Measurements from ENCODE around the gene HEATR5A. TPM values are rescaled to one million over a fixed set of nuclear protein-coding genes. Genes with fewer than 3 reads are reported as not detected.

Gene HEATR5A
- polyA plus RNA-seq, 3 donors: 13.1 to 21.0 (median 16.8) TPM

- H4K20me1 ChIP-seq (ENCODE audit: insufficient read depth, low read length): no peaks in the 10 kb centered on the region
- no peak overlapping the region for H3K4me3 Mint-ChIP-seq
- peaks cover 64 to 86% of the 10 kb centered on the region in 2 donors for H3K36me3 Mint-ChIP-seq
Measured at GRCh38 chr14:31307618-31308017, 112.7 kb downstream of the HEATR5A start.

GRCh38 chr14:31307198-31307597 lies 113.2 kb downstream of the HEATR5A start:
- intact Hi-C loops (cut with micrococcal nuclease): loop anchor here in 1 of 2 donors (10.0 kb wide), 1 partner anchor 48 kb away; no protein-coding TSS in a partner anchor
- Histone ChIP-seq H3K4me3 (replicated peaks in 1 of 3; ENCODE audit: low read depth in 2 of 3, low read length in 3 of 3) (no peak overlapping the region), H3K4me2 (replicated peaks; ENCODE audit: extremely low read depth, low read length, poor library complexity, severe bottlenecking) (no peak overlapping the region), H3K9me3 (replicated peaks in 1 of 2; ENCODE audit: control insufficient read depth in 1 of 2, insufficient read depth in 1 of 2, low read length in 2 of 2) (no peaks in the 10 kb centered on the region), H3K27ac (ENCODE audit: low read depth in 1 of 2, low read length in 2 of 2) (no peak overlapping the region), H3K27me3 (ENCODE audit: control insufficient read depth in 2 of 2, insufficient read depth in 2 of 2, low read length in 2 of 2) (no peaks in the 10 kb centered on the region), H4K20me1 (ENCODE audit: insufficient read depth, low read length) (no peaks in the 10 kb centered on the region), H2AFZ (ENCODE audit: insufficient read depth, low read depth, low read length, poor library complexity, severe bottlenecking) (no peak overlapping the region), H3K36me3 (replicated peaks in 1 of 2; ENCODE audit: control insufficient read depth in 1 of 2, insufficient read depth in 2 of 2, low read length in 2 of 2) (peaks cover 67 to 96% of the 10 kb centered on the region in 2 donors), H3K79me2 (ENCODE audit: insufficient read depth, low read length) (no peaks in the 10 kb centered on the region), H3K4me1 (ENCODE audit: control insufficient read depth in 1 of 2, insufficient read depth in 2 of 2, low read length in 2 of 2) (no peaks in the 10 kb centered on the region), H3K9ac (ENCODE audit: insufficient read depth, low read length, poor library complexity, severe bottlenecking) (no peak overlapping the region)
- H3K4me1 Mint-ChIP-seq: no peaks in the 10 kb centered on the region
- no peaks in the 10 kb centered on the region for H3K27me3 Mint-ChIP-seq (ENCODE audit: low read depth in 3 of 3)
- peaks cover 0 to 2% (median 0%) of the 10 kb centered on the region in 7 donors for H3K9me3 Mint-ChIP-seq
- TF ChIP-seq CTCF (IDR thresholded peaks at IDR 0.05): no peak
- no peak overlapping the region for H3K4me3 Mint-ChIP-seq
- no peak for DNase-seq
- H3K36me3 Mint-ChIP-seq: peaks cover 64 to 85% of the 10 kb centered on the region in 2 donors
- no peak overlapping the region for H3K27ac Mint-ChIP-seq

More at GRCh38 chr14:31307618-31308017, 112.7 kb downstream of the HEATR5A start:
- Histone ChIP-seq H3K27ac (ENCODE audit: low read depth in 1 of 2, low read length in 2 of 2) (no peak overlapping the region), H3K9ac (ENCODE audit: insufficient read depth, low read length, poor library complexity, severe bottlenecking) (no peak overlapping the region), H3K4me1 (ENCODE audit: control insufficient read depth in 1 of 2, insufficient read depth in 2 of 2, low read length in 2 of 2) (no peaks in the 10 kb centered on the region), H3K4me3 (replicated peaks in 1 of 3; ENCODE audit: low read depth in 2 of 3, low read length in 3 of 3) (no peak overlapping the region), H3K27me3 (ENCODE audit: control insufficient read depth in 2 of 2, insufficient read depth in 2 of 2, low read length in 2 of 2) (no peaks in the 10 kb centered on the region), H3K9me3 (replicated peaks in 1 of 2; ENCODE audit: control insufficient read depth in 1 of 2, insufficient read depth in 1 of 2, low read length in 2 of 2) (no peaks in the 10 kb centered on the region), H2AFZ (ENCODE audit: insufficient read depth, low read depth, low read length, poor library complexity, severe bottlenecking) (no peak overlapping the region), H3K79me2 (ENCODE audit: insufficient read depth, low read length) (no peaks in the 10 kb centered on the region), H3K4me2 (replicated peaks; ENCODE audit: extremely low read depth, low read length, poor library complexity, severe bottlenecking) (no peak overlapping the region), H3K36me3 (replicated peaks in 1 of 2; ENCODE audit: control insufficient read depth in 1 of 2, insufficient read depth in 2 of 2, low read length in 2 of 2) (peaks cover 68 to 98% of the 10 kb centered on the region in 2 donors)
- H3K27me3 Mint-ChIP-seq (ENCODE audit: low read depth in 3 of 3): no peaks in the 10 kb centered on the region
- H3K9me3 Mint-ChIP-seq: peaks cover 0 to 2% (median 0%) of the 10 kb centered on the region in 7 donors
- no CpG with 5 or more reads among the region's 3 CpGs for WGBS (ENCODE audit: insufficient coverage)
- H3K4me1 Mint-ChIP-seq: no peaks in the 10 kb centered on the region
- no peak for DNase-seq
- H3K27ac Mint-ChIP-seq: no peak overlapping the region
- intact Hi-C loops (cut with micrococcal nuclease): loop anchor here in 1 of 2 donors (10.0 kb wide), 1 partner anchor 47 kb away; no protein-coding TSS in a partner anchor
- no peak for TF ChIP-seq CTCF (IDR thresholded peaks at IDR 0.05)

All from CD14-positive monocyte (primary cell).